ENCODE results near the gene UBA1. TPM values are rescaled to one million over a fixed set of nuclear protein-coding genes. Genes with fewer than 3 reads are reported as not detected.
"Not testable (repeated sequence)": the region's sequence is repeated elsewhere in the genome, so short reads cannot be mapped to it uniquely, and the experiment has no call there.

Gene UBA1
- total RNA-seq, 4 donors from 2014 or later: 72.9 to 187 (median 149) TPM

GRCh38 chrX:47247999-47248320 lies 54.3 kb downstream of the UBA1 start:
- no peaks in the 10 kb centered on the region for H3K36me3 ChIP-seq
- H3K9me3 ChIP-seq: no peaks in the 10 kb centered on the region
- H3K27ac ChIP-seq: no peak overlapping the region
- no peaks in the 10 kb centered on the region for H3K27me3 ChIP-seq
- no peak overlapping the region for H3K4me3 ChIP-seq
- intact Hi-C loops (cut with DNase I; ENCODE audit: low total_unique reads): no loop called here
- TF ChIP-seq, protein P1, sequence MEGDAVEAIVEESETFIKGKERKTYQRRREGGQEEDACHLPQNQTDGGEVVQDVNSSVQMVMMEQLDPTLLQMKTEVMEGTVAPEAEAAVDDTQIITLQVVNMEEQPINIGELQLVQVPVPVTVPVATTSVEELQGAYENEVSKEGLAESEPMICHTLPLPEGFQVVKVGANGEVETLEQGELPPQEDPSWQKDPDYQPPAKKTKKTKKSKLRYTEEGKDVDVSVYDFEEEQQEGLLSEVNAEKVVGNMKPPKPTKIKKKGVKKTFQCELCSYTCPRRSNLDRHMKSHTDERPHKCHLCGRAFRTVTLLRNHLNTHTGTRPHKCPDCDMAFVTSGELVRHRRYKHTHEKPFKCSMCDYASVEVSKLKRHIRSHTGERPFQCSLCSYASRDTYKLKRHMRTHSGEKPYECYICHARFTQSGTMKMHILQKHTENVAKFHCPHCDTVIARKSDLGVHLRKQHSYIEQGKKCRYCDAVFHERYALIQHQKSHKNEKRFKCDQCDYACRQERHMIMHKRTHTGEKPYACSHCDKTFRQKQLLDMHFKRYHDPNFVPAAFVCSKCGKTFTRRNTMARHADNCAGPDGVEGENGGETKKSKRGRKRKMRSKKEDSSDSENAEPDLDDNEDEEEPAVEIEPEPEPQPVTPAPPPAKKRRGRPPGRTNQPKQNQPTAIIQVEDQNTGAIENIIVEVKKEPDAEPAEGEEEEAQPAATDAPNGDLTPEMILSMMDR (IDR thresholded peaks at IDR 0.05): no peak
- no peak for TF ChIP-seq POLR2A (IDR thresholded peaks at IDR 0.05)
- no peaks in the 10 kb centered on the region for H3K4me1 ChIP-seq
- DNase-seq: no peak

DNA sequence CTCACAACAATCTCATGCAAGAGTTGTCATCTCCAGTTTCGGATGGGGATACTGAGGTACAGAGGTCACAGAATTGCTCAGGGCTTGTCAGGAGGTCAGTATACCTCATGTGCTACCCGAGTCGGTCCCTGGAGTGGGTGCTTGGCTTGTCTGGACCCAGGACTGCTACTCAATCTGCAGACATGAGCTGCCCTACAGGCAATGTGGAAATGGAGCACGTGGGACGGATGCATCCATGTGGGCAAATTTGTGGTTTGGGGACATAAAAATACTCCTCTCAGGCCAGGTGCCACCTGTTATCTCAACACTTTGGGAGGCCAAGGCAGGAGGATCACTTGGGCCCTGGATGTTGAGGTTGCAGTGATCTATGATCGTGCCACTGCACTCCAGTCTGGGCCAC lies 54.9 kb downstream of the UBA1 start:
- no peak overlapping the region for H3K27ac ChIP-seq
- TF ChIP-seq POLR2A (IDR thresholded peaks at IDR 0.05): no peak
- TF ChIP-seq, protein P1 (IDR thresholded peaks at IDR 0.05): no peak
- intact Hi-C loops (cut with DNase I; ENCODE audit: low total_unique reads): no loop called here
- no peak overlapping the region for H3K4me3 ChIP-seq
- H3K9me3 ChIP-seq: no peaks in the 10 kb centered on the region
- H3K27me3 ChIP-seq: no peaks in the 10 kb centered on the region
- no peaks in the 10 kb centered on the region for H3K4me1 ChIP-seq
- H3K36me3 ChIP-seq: no peaks in the 10 kb centered on the region
- DNase-seq: no peak

- Histone ChIP-seq H3K27me3 (no peaks in the 10 kb centered on the region), H3K9me3 (no peaks in the 10 kb centered on the region), H3K4me3 (no peak overlapping the region), H3K4me1 (no peaks in the 10 kb centered on the region), H3K36me3 (no peaks in the 10 kb centered on the region), H3K27ac (no peak overlapping the region)
- TF ChIP-seq POLR2A (IDR thresholded peaks at IDR 0.05): no peak
- TF ChIP-seq, protein P1 (IDR thresholded peaks at IDR 0.05): no peak
- intact Hi-C loops (cut with DNase I; ENCODE audit: low total_unique reads): no loop called here
- DNase-seq: no peak
Measured at GRCh38 chrX:47250017-47250347, 56.4 kb downstream of the UBA1 start.

DNA sequence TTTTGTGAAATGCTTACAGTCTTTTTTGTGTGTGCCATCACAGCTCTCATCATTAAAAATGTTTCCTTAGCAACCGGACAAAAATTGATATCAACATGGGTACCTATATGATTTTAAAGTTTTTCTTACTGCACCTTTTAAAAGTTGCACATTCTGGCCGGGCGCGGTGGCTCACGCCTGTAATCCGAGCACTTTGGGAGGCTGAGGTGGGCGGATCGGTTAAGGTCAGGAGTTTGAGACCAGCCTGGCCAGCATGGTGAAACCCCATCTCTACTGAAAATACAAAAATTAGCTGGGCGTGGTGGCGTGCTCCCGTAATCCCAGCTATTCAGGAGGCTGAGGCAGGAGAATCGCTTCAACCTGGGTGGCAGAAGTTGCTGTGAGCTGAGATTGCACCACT lies 64.0 kb downstream of the UBA1 start:
- intact Hi-C loops (cut with DNase I; ENCODE audit: low total_unique reads); H3K9me3 ChIP-seq; H3K4me3 ChIP-seq; DNase-seq; H3K36me3 ChIP-seq; H3K4me1 ChIP-seq; H3K27me3 ChIP-seq; H3K27ac ChIP-seq: not testable (repeated sequence)

Other genes starting within 250 kb of the UBA1 start
- gene RGN, start 115.4 kb upstream of the UBA1 start, total RNA-seq: 10 to 100 TPM in 1 of 4 donors, 1 to 10 TPM in 1, under 1 TPM in 2; 0.59 to 11.3 (median 4.0) TPM
- gene NDUFB11, start 49.1 kb upstream of the UBA1 start, total RNA-seq: 10 to 100 TPM; 28.6 to 42.6 (median 35.5) TPM
- 10 to 100 TPM in 2 of 4 donors, 1 to 10 TPM in 2; 4.4 to 45.4 (median 22.3) TPM for gene RBM10, start 48.6 kb upstream of the UBA1 start, total RNA-seq
- gene CDK16, start 24.9 kb downstream of the UBA1 start, total RNA-seq: 10 to 100 TPM; 23.2 to 80.5 (median 74.3) TPM
- gene USP11, start 39.2 kb downstream of the UBA1 start, total RNA-seq: 100 to 1,000 TPM in 3 of 4 donors, 10 to 100 TPM in 1; 53.2 to 181 (median 135) TPM
- gene ZNF157, start 176.7 kb downstream of the UBA1 start, total RNA-seq: 1 to 10 TPM in 1 of 4 donors, under 1 TPM in 1, not detected in 2; 0.55 to 2.4 TPM

All from uterus (tissue), 4 donors.